Duodenal mucosa (tissue), 2 donors: ENCODE measurements around the gene INSYN2B.

Source experiments
- H3K27ac ChIP-seq: one replicate; pipeline ENCODE4 v1.7.0; 2013; ENCODE audit warnings: low read depth, low read length
- H3K27me3 ChIP-seq, 2 donors: one replicate each; pipeline ENCODE4 v1.7.0; 2013; ENCODE audit warnings: low read length in 2 of 2, control low read depth in 1 of 2; ENCODE audit not compliant: insufficient read depth in 2 of 2, control insufficient read depth in 1 of 2
- H3K36me3 ChIP-seq, 2 donors: one replicate each; pipeline ENCODE4 v1.7.0; 2013; ENCODE audit warnings: low read length in 2 of 2, control low read depth in 1 of 2; ENCODE audit not compliant: insufficient read depth in 2 of 2, control insufficient read depth in 1 of 2
- H3K4me1 ChIP-seq, 2 donors: one replicate each; pipeline ENCODE4 v1.7.0; 2013; ENCODE audit warnings: low read length in 2 of 2, control low read depth in 1 of 2; ENCODE audit not compliant: insufficient read depth in 2 of 2, control insufficient read depth in 1 of 2
- H3K4me3 ChIP-seq, 2 donors: one replicate each; pipeline ENCODE4 v1.7.0; 2013; ENCODE audit warnings: low read length in 2 of 2, low read depth in 1 of 2
- H3K9ac ChIP-seq, 2 donors: one replicate each; pipeline ENCODE4 v1.7.0; 2013; ENCODE audit warnings: low read length in 2 of 2, low read depth in 1 of 2
- H3K9me3 ChIP-seq, 2 donors: one replicate each; pipeline ENCODE4 v1.7.0; 2013; ENCODE audit warnings: low read length in 2 of 2, control low read depth in 1 of 2; ENCODE audit not compliant: control insufficient read depth in 1 of 2

INSYN2B gene

GRCh38 chr5:169939731-169940130 lies 40.6 kb downstream of the INSYN2B start:
- no peaks in the 10 kb centered on the region for H3K4me1 ChIP-seq
- no peaks in the 10 kb centered on the region for H3K36me3 ChIP-seq
- no peaks in the 10 kb centered on the region for H3K9me3 ChIP-seq
- no peak overlapping the region for H3K4me3 ChIP-seq
- H3K27me3 ChIP-seq, result no peaks in the 10 kb centered on the region
- no peak overlapping the region for H3K27ac ChIP-seq
- no peak overlapping the region for H3K9ac ChIP-seq

- no peaks in the 10 kb centered on the region for H3K9me3 ChIP-seq
- no peak overlapping the region for H3K4me3 ChIP-seq
- no peak overlapping the region for H3K9ac ChIP-seq
- no peaks in the 10 kb centered on the region for H3K36me3 ChIP-seq
- no peak overlapping the region for H3K27ac ChIP-seq
- H3K4me1 ChIP-seq, result no peaks in the 10 kb centered on the region
- H3K27me3 ChIP-seq, result no peaks in the 10 kb centered on the region
Observed at GRCh38 chr5:169938439-169938838, 41.9 kb downstream of the INSYN2B start.

GRCh38 chr5:169935762-169936161 lies 44.5 kb downstream of the INSYN2B start:
- Histone ChIP-seq H3K36me3 (no peaks in the 10 kb centered on the region), H3K9me3 (no peaks in the 10 kb centered on the region), H3K9ac (no peak overlapping the region), H3K27ac (no peak overlapping the region), H3K4me1 (no peaks in the 10 kb centered on the region), H3K4me3 (no peak overlapping the region), H3K27me3 (no peaks in the 10 kb centered on the region)

GRCh38 chr5:169934990-169935389 lies 45.3 kb downstream of the INSYN2B start:
- Histone ChIP-seq H3K9me3 (no peaks in the 10 kb centered on the region), H3K27me3 (no peaks in the 10 kb centered on the region), H3K27ac (no peak overlapping the region), H3K4me1 (no peaks in the 10 kb centered on the region), H3K4me3 (no peak overlapping the region), H3K9ac (no peak overlapping the region), H3K36me3 (no peaks in the 10 kb centered on the region)

- H3K9ac ChIP-seq, result no peak overlapping the region
- no peak overlapping the region for H3K4me3 ChIP-seq
- H3K9me3 ChIP-seq, result no peaks in the 10 kb centered on the region
- no peak overlapping the region for H3K27ac ChIP-seq
- no peaks in the 10 kb centered on the region for H3K27me3 ChIP-seq
- H3K4me1 ChIP-seq, result no peaks in the 10 kb centered on the region
- no peaks in the 10 kb centered on the region for H3K36me3 ChIP-seq
Observed at GRCh38 chr5:169933616-169934015, 46.7 kb downstream of the INSYN2B start.

- H3K27me3 ChIP-seq, result no peaks in the 10 kb centered on the region
- H3K9me3 ChIP-seq, result no peaks in the 10 kb centered on the region
- H3K9ac ChIP-seq, result no peak overlapping the region
- no peak overlapping the region for H3K27ac ChIP-seq
- H3K4me3 ChIP-seq, result no peak overlapping the region
- H3K36me3 ChIP-seq, result no peaks in the 10 kb centered on the region
- no peaks in the 10 kb centered on the region for H3K4me1 ChIP-seq
Observed at GRCh38 chr5:169933127-169933526, 47.2 kb downstream of the INSYN2B start.

- Histone ChIP-seq H3K9me3 (no peaks in the 10 kb centered on the region), H3K4me3 (no peak overlapping the region), H3K36me3 (no peaks in the 10 kb centered on the region), H3K9ac (no peak overlapping the region), H3K27ac (no peak overlapping the region), H3K27me3 (no peaks in the 10 kb centered on the region), H3K4me1 (no peaks in the 10 kb centered on the region)
Observed at GRCh38 chr5:169923988-169924387, 56.3 kb downstream of the INSYN2B start.

GRCh38 chr5:169922474-169922873 lies 57.8 kb downstream of the INSYN2B start:
- H3K4me3 ChIP-seq, result no peak overlapping the region
- H3K9me3 ChIP-seq, result no peaks in the 10 kb centered on the region
- no peak overlapping the region for H3K9ac ChIP-seq
- no peaks in the 10 kb centered on the region for H3K36me3 ChIP-seq
- no peak overlapping the region for H3K27ac ChIP-seq
- H3K27me3 ChIP-seq, result no peaks in the 10 kb centered on the region
- no peaks in the 10 kb centered on the region for H3K4me1 ChIP-seq

- Histone ChIP-seq H3K9ac (no peak overlapping the region), H3K4me3 (no peak overlapping the region), H3K27ac (no peak overlapping the region), H3K36me3 (no peaks in the 10 kb centered on the region), H3K4me1 (no peaks in the 10 kb centered on the region), H3K9me3 (no peaks in the 10 kb centered on the region), H3K27me3 (no peaks in the 10 kb centered on the region)
Observed at GRCh38 chr5:169921949-169922348, 58.3 kb downstream of the INSYN2B start.

- Histone ChIP-seq H3K27me3 (no peaks in the 10 kb centered on the region), H3K4me1 (no peaks in the 10 kb centered on the region), H3K36me3 (no peaks in the 10 kb centered on the region), H3K27ac (no peak overlapping the region), H3K9ac (no peak overlapping the region), H3K4me3 (no peak overlapping the region), H3K9me3 (no peaks in the 10 kb centered on the region)
Observed at GRCh38 chr5:169921384-169921783, 58.9 kb downstream of the INSYN2B start.

- H3K27me3 ChIP-seq, result no peaks in the 10 kb centered on the region
- H3K4me3 ChIP-seq, result no peak overlapping the region
- H3K27ac ChIP-seq, result no peak overlapping the region
- H3K4me1 ChIP-seq, result no peaks in the 10 kb centered on the region
- H3K9ac ChIP-seq, result no peak overlapping the region
- no peaks in the 10 kb centered on the region for H3K36me3 ChIP-seq
- no peaks in the 10 kb centered on the region for H3K9me3 ChIP-seq
Observed at GRCh38 chr5:169920474-169920873, 59.8 kb downstream of the INSYN2B start.
